Activated CD8-positive, alpha-beta memory T cell treated with anti-CD3 and anti-CD28 coated beads, Interleukin-2, amount 50 U/mL, for 4 hours (primary cell): ENCODE measurements around the gene FIGLA.
"Not testable (repeated sequence)": the region's sequence is repeated elsewhere in the genome, so short reads cannot be mapped to it uniquely, and the experiment has no call there.

Source experiments
- DNase-seq: peaks from one replicate; pipeline ENCODE4 v3.0.0-alpha.2; 2020

Gene FIGLA

GRCh38 chr2:70743068-70743467, 47.4 kb downstream of the FIGLA start:
- no peak for DNase-seq

- not testable (repeated sequence) for DNase-seq
Observed at GRCh38 chr2:70739492-70739891, 51.0 kb downstream of the FIGLA start.

GRCh38 chr2:70738159-70738558, 52.3 kb downstream of the FIGLA start:
- no peak for DNase-seq

GRCh38 chr2:70735071-70735470, 55.4 kb downstream of the FIGLA start:
- DNase-seq, result no peak

GRCh38 chr2:70733646-70734180, 56.7 kb downstream of the FIGLA start:
- no peak for DNase-seq

GRCh38 chr2:70732766-70733645, 57.4 kb downstream of the FIGLA start:
- DNase-seq, result no peak

GRCh38 chr2:70730730-70731129, 59.7 kb downstream of the FIGLA start:
- no peak for DNase-seq

- no peak for DNase-seq
Observed at GRCh38 chr2:70729647-70730046, 60.8 kb downstream of the FIGLA start.

GRCh38 chr2:70728128-70728527, 62.3 kb downstream of the FIGLA start:
- no peak for DNase-seq
